Stimulated activated CD8-positive, alpha-beta memory T cell treated with anti-CD3 and anti-CD28 coated beads, Interleukin-12 subunit alpha, Interleukin-12 subunit beta, amount 100 ng/mL, for 1 hour (primary cell): ENCODE results near the gene DIAPH3.

Source experiments
- DNase-seq: peaks from one replicate; pipeline ENCODE4 v3.0.0-alpha.2; 2020; ENCODE audit warnings: low read depth

The DIAPH3 gene

DNA sequence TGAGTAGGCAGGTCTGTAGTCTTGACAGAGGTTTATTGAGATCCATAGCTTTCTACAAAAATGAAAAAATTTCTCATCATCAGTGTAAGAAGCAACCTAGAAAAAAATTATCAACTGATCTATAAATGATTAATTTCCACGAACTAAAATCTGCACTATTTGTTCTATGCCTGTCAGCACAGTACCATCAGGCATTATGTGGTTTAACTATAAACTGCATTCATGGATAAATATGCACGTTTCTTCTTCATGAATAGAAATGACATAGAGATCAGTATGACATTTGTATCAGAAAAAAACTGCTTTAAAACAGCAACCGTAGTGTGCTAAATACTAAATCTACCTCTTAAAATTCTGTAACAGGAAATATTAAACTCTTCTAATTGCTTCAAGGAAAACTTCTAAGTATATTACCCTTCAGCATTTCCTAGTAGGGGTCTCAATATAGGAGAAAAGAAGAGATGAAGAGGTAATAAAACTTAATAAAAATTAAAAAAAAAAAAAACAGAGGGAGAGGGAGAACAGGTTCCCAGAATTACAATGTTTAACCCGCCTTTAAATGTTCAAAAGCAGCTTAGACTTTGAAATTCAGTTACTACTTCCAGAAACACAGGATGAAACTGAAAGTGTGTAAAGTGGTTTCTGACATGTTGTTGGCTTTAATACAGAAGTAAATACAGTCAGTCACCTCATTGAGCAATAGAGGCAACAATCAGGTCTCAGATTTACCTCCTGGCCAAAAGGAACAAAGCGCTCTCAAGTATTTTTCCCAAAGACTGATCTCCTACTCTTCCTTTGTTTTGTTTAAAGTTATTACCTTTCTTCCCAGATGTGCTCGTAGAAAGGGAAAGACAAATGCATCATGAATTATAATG lies 144.4 kb downstream of the DIAPH3 start:
- no peak for DNase-seq

- DNase-seq: no peak
Observed at GRCh38 chr13:60018536-60018935, 145.2 kb downstream of the DIAPH3 start.

DNA sequence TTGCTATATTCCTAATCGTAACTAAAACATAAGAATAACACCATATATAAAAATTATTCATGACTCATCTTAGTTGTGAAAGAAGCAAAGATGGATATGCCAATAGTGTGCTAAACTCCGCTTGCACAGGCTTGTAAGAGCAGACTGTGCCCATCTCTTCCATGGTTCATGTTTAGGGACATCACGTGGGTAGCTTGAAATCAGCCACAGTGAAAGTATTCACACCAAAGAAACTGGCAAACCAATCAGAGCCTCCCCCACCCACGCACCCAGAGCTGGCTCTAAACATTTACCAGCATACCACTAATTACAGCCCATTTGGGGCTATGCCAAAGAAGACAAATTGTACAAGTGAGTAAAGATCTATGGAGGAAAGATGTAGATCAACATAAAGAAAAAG lies 147.5 kb downstream of the DIAPH3 start:
- DNase-seq: no peak

- DNase-seq: no peak
Observed at GRCh38 chr13:60013166-60013565, 150.6 kb downstream of the DIAPH3 start.

- no peak for DNase-seq
Observed at GRCh38 chr13:60012488-60012887, 151.2 kb downstream of the DIAPH3 start.

- no peak for DNase-seq
Observed at GRCh38 chr13:60009300-60010253, 154.2 kb downstream of the DIAPH3 start.

DNA sequence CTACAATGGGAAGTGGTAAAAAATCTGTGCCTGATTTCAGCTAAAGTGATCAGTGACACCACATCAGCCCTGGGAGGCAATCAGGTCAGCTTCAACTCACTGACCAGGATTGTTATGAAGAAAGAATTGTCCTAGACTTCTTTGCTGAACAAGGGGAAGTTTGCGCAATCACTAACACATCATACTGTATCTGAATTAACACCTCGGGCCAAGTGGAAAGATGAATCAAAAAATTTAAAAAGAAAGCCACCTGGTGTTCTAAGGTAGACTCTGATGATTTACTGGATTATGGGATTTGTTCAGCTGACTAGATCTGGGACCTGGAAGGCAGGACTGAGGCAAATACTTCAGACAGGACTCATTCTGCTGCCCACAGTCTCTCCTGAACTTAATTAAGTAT lies 161.8 kb downstream of the DIAPH3 start:
- no peak for DNase-seq

DNA sequence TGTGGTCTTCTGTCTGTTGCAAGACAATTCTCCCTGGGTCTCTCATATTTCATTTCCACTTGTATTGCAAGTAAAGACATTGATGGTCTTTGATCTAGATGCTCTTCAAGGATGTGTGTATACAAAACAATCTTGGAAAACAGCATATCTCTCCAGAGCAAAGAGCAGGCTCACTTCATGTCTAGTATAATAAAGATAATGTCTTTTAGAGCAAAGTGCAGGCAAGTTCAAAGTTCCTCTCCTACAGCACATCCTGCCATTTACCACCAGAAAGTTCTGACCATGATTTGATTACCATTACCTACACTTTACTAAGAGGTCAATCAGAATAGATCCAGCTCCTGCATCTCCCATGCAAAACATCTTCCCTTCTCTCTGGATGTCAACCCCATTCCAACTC lies 162.8 kb downstream of the DIAPH3 start:
- no peak for DNase-seq

DNA sequence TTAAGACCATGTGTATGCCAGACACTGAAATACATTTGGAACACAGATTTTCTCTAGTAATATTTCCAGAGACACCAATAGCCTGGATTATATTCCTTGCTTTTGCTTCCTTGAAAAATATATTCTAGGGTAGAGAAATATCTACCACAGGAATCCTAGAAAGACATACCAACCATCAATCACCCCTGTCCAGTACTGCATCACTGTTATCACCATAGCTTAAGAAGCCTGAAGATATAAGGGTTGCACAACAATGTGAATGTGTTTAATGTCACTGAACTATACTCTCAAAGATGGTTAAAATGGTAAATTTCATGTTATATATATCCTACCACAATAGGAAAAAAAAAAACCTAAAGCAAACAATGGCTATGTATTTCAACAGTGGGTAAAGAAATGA lies 163.6 kb downstream of the DIAPH3 start:
- DNase-seq: no peak

DNA sequence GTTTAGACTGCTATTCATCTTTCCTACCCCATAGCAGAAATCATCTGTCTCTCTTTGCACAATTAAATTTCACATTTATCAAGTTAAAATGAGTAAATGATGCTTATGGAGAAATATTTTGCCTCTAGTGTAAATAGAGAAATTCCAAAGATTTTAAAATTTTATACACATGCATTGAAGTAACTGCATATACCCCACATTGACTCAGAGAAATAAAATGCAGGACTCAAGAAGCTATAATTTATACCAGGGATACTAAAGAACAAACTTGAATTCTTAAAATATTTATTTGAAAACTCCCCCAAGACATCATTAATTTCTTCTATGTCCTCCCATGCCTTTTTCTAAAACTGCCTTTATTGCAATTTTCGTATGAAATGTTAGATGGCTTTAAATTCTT lies 165.8 kb downstream of the DIAPH3 start:
- no peak for DNase-seq

DNA sequence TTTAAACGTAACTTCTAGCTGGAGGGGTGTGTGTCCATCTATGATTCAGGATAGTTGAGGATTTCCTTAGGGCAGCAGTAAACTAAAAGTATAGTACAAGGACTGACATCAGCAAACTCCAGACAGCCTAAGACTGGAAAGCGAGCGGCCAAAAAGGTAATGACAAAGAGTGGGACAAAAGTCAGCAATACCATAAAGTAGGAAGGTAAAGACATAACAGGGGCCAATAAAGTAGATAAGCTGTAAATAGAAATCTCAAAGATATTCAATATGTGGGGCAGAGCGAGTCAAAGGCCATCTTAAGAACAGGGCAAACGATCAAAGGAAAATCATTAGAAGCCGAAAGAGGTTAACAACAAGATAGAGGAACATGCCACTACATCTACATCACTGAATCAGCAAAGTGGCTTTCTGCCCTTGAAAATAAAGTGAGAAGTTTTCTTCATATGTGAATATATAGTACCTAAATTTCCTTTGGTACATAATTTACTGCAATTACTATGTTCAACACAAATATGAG lies 167.2 kb downstream of the DIAPH3 start:
- no peak for DNase-seq

DNA sequence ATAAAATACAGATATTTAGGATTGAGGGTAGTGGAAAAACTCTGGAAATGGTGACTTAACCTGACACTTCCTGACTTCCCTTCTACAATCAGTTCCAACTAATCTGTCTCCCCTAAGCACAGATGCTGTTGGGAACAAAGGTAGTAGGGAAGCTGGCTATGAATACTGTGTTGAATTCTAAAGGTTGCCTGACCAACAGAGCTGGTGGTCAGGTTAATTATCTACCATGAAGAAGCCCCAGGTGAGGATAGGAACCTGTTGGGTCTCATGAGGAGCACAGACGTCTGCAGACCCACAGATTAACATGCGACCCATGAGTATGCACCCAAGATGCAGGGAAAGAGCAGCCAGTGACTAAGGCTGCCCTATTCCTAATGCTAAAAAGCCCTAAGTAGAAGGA lies 172.3 kb downstream of the DIAPH3 start:
- no peak for DNase-seq

DNA sequence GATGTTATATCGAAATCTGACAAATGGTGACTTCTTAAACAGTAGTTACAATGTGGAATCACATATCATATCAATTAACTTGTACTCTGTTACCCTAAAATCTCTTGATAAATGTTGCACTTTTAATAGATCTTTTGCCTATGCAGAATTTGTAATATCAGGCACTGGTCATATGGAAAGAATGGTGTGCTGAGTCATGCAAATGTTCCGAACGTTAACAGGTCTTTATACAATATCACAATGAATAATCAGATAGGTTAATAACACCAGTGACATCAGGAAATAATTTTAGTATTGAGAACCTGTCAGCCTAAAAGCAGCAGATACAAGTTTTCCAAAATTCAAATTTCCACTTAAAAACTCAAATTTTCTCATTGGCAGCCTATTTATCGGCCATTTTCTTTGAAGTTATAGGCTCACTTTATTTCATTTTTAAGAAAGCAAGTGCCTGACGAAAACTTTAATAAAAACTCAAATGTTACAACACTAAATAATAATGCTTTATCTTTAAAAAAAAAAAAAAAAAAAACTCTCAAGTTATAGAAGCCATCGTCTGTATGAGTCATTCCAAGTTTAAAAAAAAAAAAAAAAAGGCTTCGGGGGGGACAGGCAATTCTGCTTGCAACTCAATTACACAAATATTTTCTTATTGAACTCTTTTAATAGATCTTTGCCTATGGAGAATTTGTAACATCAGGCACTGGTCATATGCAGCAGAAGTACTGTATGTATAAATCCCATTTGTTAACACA lies 180.9 kb downstream of the DIAPH3 start:
- no peak for DNase-seq

- DNase-seq: no peak
Observed at GRCh38 chr13:59979589-59979988, 184.1 kb downstream of the DIAPH3 start.

DNA sequence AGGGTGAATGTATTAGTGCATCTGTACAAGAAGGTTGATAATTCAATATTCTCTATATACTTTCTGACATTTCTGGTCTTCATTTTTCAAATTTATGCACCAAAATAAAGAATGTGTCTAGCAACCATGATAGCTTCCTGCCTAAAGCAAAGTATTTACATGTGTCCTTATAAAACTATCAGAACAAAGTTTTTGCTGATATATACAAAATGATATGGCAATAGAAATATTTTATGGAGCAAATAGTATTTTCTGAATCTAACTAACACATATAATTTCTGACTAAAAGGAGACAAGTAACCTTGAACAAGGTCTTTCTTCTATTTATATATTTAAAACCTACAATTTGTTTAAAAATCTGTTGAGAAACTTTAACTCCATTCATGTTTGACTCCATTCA lies 184.9 kb downstream of the DIAPH3 start:
- DNase-seq: no peak

DNA sequence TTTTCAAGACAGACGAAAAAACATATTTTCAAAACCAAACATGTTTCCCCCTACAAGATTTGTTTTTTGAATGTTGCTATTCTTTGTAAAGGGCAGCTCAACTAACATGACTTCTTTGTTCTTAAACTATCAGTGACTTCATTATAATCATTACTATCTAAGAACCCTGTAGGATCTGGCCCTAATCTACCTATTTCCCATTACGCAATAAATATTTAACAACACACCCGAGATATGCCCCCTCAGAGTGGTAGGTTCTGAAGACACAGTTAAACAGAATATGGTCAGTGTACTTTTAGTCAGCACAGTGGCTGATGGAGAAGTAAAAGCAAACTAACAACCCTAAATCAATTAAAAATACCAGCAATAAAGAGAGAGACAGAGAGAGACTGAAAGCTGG lies 186.9 kb downstream of the DIAPH3 start:
- no peak for DNase-seq

GRCh38 chr13:59975807-59976435 lies 187.8 kb downstream of the DIAPH3 start:
- DNase-seq: no peak

DNA sequence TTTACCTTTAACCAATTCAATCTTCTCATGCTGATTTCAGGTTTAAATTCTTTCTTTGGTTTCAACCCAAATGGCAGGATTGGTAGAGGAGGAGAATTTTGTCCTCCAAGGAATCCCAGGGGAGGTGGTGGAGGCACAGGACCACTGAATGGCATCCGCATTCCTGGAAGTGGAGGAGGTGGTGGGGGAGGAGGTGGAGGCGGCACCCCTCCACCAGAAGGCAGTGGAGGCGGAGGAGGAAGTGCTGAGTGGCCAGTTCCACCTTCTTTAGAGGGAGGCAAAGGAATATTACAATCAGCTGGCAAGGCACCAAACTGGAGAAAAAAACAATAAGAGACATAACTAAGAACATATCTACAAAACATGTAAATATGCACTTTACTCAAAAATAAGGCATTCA lies 192.9 kb downstream of the DIAPH3 start:
- no peak for DNase-seq

DNA sequence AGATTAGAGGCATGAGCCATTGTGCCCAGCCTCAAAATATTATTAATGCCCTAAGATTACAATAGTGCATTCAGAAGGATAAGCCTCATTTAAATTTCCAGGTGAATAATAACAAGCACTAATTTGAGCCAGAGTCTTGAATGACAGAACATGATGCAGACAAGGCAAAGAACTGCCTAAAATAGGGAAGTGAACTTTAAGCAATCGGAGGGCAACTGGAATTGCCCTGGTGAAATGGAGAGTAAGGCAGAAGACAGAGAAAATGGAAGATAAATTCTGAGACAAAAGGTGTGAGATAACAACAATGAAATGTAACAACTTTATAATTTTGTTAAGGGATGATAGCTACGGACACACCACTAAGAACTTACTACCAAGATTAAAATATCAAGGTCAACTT lies 199.9 kb downstream of the DIAPH3 start:
- no peak for DNase-seq

DNA sequence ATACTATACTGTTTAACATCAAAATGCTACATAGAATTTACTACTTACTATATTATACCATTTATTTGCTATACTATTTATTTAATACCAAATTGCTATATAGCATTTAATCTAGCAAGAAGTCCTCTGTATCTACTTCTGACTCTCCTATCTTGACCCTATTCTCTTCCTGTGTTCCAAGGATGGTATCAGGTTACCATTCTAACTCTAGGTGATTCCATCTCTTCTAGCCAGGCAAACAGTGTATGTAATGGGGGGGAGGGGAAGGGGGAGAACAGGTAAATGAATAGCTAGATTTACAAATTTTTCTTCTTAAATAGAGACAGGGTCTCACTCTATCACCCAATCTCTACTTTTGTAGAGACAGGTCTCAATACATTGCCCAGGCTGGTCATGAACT lies 200.3 kb downstream of the DIAPH3 start:
- no peak for DNase-seq

DNA sequence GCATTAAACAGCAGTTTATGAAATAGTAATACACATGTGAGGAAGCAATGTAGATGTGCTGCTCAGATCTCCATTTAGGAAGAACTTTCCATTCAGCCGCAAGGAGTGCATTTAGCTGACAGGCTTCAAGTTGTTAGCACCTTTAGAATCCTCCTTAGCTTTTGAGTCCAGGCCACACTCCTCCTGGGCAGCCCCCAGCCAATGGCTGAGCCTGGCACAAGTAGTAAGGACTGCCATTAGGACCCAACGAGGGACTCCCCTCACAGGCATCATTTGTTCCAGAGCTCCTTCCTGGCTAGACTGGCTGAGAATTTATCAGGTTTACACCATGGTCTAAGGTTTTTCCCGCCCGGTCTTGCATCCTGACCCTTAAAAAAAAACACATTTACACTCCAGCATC lies 201.4 kb downstream of the DIAPH3 start:
- no peak for DNase-seq

GRCh38 chr13:59960683-59961082 lies 203.0 kb downstream of the DIAPH3 start:
- no peak for DNase-seq
